Uterus (tissue), 2 donors: ENCODE data around the gene PLXNA2.

Source experiments
- CTCF ChIP-seq, 4 experiments: fragments of 200-600 bp in 2 of 4; fragments of 450-650 bp in 2 of 4; sonication (generic) in 2 of 4; IDR thresholded peaks; one replicate each; pipeline ENCODE4 v1.5.1; 2016 to 2019; ENCODE audit warnings: antibody characterized with exemption in 4 of 4, mild to moderate bottlenecking in 2 of 4, moderate library complexity in 1 of 4
- POLR2A ChIP-seq, 2 donors: fragments of 450-650 bp; IDR thresholded peaks; one replicate each; pipeline ENCODE4 v1.6.1; 2016; ENCODE audit warnings: antibody characterized with exemption in 2 of 2, mild to moderate bottlenecking in 1 of 2, moderate library complexity in 1 of 2

- TF ChIP-seq CTCF (IDR thresholded peaks at IDR 0.05) (peak in 3 of 4 experiments; percentile 15 to 53 (median 31)), POLR2A (IDR thresholded peaks at IDR 0.05) (peak in 1 of 2 donors; percentile 19)
These were observed 1.1 kb downstream of the PLXNA2 start for GRCh38 chr1:208242941-208243526.
